ENCODE results near the gene C2CD2.

GRCh38 chr21:41962425-41962966, 8.7 kb upstream of the C2CD2 start:
- TF ChIP-seq RCOR1 (IDR thresholded peaks at IDR 0.05; ENCODE audit: insufficient replicate concordance, low read length) (no peak), SMC3 (IDR thresholded peaks at IDR 0.05; ENCODE audit: low read depth, low read length) (no peak), CTCF (conservative IDR thresholded peaks at IDR 0.05; ENCODE audit: low read depth, low read length) (no peak), BHLHE40 (IDR thresholded peaks at IDR 0.05; ENCODE audit: low read depth, low read length) (no peak), RFX5 (IDR thresholded peaks at IDR 0.05; ENCODE audit: low read depth, low read length) (no peak), POLR2A (IDR thresholded peaks at IDR 0.05; ENCODE audit: low read depth, low read length) (no peak), USF2 (IDR thresholded peaks at IDR 0.05; ENCODE audit: low read depth, low read length) (no peak), MXI1 (IDR thresholded peaks at IDR 0.05; ENCODE audit: borderline replicate concordance, low read depth, low read length) (no peak), CHD1 (IDR thresholded peaks at IDR 0.05; ENCODE audit: low read depth, low read length) (no peak), FOS (IDR thresholded peaks at IDR 0.05; ENCODE audit: low read depth, low read length) (no peak), CEBPB (IDR thresholded peaks at IDR 0.05; ENCODE audit: low read depth, low read length) (no peak), RAD21 (IDR thresholded peaks at IDR 0.05; ENCODE audit: low read length) (no peak), MAFK (IDR thresholded peaks at IDR 0.05; ENCODE audit: low read depth, low read length) (no peak)
- TF ChIP-seq, protein P1, sequence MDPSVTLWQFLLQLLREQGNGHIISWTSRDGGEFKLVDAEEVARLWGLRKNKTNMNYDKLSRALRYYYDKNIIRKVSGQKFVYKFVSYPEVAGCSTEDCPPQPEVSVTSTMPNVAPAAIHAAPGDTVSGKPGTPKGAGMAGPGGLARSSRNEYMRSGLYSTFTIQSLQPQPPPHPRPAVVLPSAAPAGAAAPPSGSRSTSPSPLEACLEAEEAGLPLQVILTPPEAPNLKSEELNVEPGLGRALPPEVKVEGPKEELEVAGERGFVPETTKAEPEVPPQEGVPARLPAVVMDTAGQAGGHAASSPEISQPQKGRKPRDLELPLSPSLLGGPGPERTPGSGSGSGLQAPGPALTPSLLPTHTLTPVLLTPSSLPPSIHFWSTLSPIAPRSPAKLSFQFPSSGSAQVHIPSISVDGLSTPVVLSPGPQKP (IDR thresholded peaks at IDR 0.05; ENCODE audit: borderline replicate concordance, low read depth, low read length), result no peak
